22Rv1 (cell line): ENCODE measurements around the gene SLMAP.

Source experiments
- ZFX ChIP-seq: fragments of 450-650 bp; IDR thresholded peaks from 2 replicates; pipeline ENCODE4 v1.6.1; 2017; ENCODE audit warnings: antibody characterized with exemption, borderline replicate concordance
- TF ChIP-seq, protein P1 (sequence below): fragments of 450-650 bp; IDR thresholded peaks from 2 replicates; pipeline ENCODE4 v1.5.1; 2017; ENCODE audit warnings: mild to moderate bottlenecking

DNA sequence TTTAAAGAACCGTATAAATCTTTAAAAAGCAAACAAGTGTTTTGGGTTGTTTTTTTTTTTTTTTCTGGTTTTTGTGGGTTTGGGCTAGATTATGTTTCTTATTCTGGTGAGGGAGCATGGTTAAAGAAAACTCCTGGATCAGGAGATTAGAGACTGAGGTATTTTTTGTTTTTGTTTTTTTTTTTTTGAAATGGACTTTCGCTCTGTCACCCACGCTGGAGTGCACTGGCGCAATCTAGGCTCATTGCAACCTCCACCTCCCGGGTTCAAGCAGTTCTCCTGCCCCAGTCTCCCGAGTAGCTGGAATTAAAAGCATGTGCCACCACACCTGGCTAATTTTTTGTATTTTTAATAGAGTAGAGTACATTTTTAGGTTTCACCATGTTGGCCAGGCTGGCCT is 95.2 kb downstream of the SLMAP start:
- TF ChIP-seq, protein P1, sequence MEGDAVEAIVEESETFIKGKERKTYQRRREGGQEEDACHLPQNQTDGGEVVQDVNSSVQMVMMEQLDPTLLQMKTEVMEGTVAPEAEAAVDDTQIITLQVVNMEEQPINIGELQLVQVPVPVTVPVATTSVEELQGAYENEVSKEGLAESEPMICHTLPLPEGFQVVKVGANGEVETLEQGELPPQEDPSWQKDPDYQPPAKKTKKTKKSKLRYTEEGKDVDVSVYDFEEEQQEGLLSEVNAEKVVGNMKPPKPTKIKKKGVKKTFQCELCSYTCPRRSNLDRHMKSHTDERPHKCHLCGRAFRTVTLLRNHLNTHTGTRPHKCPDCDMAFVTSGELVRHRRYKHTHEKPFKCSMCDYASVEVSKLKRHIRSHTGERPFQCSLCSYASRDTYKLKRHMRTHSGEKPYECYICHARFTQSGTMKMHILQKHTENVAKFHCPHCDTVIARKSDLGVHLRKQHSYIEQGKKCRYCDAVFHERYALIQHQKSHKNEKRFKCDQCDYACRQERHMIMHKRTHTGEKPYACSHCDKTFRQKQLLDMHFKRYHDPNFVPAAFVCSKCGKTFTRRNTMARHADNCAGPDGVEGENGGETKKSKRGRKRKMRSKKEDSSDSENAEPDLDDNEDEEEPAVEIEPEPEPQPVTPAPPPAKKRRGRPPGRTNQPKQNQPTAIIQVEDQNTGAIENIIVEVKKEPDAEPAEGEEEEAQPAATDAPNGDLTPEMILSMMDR = no peak
- TF ChIP-seq ZFX = no peak
